H7 (cell line): ENCODE data around the gene BLOC1S6. TPM values are rescaled to one million over a fixed set of nuclear protein-coding genes. Genes with fewer than 3 reads are reported as not detected.
A peak's percentile ranks its signal among the peaks of the same experiment; 100 is the strongest.

Experiments used
- DNase-seq: peaks from one replicate; pipeline ENCODE4 v3.0.0; 2012
- H3K27me3 ChIP-seq: 2 replicates; pipeline ENCODE4 v1.6.0; 2011; ENCODE audit warnings: mild to moderate bottlenecking, low read length; ENCODE audit not compliant: control insufficient read depth, insufficient read depth
- H3K36me3 ChIP-seq: replicated peaks from 2 replicates; pipeline ENCODE4 v1.5.1; 2011; ENCODE audit warnings: low read length; ENCODE audit not compliant: control insufficient read depth, insufficient read depth
- H3K4me3 ChIP-seq: 2 replicates; pipeline ENCODE4 v1.5.1; 2011; ENCODE audit warnings: low read depth, mild to moderate bottlenecking, control low read depth, low read length, moderate library complexity; ENCODE audit not compliant: insufficient read depth
- total RNA-seq: library from RNA; depleted of rRNA; stranded (reverse); fragments of >200 nt; shearing (Covaris generic); gene quantifications from 2 replicates; pipeline ENCODE4 v1.2.3, GENCODE V29; 2014

Gene BLOC1S6
- total RNA-seq, 1 experiment from 2014 or later: 40.1 TPM

DNA sequence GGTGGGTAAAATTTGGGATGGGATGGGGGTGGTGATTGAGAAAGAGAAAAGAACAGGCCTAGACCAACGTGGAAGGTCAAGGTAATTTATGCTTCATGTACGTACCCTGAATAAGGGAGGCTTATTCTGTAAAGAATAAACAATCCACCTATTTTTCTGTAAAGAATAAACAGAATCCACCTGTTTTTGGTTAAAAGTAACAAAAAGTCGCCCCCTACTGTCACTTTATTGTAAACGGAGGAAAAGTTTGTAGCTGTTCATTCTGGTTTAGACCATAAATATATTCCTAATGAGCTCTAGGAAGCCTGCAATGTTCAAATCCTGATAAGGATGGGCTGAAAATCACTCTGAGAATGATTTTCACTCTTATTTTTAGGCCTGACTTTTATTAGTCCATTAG, 24.1 kb downstream of the BLOC1S6 start:
- no peaks in the 10 kb centered on the region for H3K27me3 ChIP-seq
- no peak overlapping the region for H3K4me3 ChIP-seq
- DNase-seq: no peak
- peaks cover 2% of the 10 kb centered on the region for H3K36me3 ChIP-seq

DNA sequence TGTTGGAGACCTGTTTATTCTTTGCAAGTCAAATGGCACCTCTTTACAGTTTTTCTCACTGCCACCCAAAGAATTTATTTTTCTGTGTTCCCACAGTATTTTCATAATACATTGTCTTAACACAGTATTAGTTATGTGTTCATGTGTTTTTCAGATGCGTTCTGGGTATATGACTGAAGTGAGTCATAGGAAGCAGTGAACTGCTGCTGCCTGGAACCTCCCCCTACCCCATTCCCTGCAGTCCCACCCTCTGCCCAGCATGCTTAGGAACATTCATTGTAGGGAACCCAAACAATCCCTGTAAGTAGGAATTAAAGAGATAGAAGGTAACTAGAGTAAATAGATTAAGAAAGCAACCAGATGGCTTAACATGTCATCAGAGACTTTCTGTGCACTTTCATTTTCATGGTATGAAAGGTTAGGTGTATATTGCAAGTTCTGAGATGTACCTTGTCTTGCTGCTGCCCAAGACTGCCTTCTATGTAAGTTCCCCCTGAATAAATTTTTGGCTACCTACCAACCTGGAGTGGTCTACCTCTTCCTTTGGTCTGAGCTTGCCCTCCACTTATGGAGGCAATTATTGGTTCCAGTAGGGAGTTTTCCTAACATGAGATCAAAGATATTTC, 25.7 kb downstream of the BLOC1S6 start:
- DNase-seq: no peak
- Histone ChIP-seq H3K27me3 (no peaks in the 10 kb centered on the region), H3K36me3 (no peaks in the 10 kb centered on the region), H3K4me3 (no peak overlapping the region)

DNA sequence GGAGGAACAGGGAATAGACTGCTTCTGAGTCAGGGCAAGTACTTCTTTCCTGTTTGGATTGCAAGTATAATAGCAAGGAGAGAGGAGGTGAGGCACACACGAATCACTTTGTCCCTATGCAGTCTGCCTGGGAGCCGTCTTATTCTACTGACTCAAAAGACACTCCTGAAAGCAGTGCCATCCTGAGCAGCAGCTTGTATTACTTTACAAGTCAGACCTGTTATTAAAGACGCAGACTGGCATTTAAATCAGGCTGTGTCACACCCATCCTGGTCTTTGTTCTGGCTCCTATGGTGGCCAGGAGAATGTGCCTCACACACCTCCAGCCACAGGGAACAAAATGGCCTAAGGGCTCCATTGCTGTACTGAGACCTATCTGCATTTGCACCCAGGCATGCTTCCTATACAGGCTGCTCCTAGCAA, 29.7 kb downstream of the BLOC1S6 start:
- DNase-seq: no peak
- Histone ChIP-seq H3K27me3 (no peaks in the 10 kb centered on the region), H3K4me3 (no peak overlapping the region), H3K36me3 (no peaks in the 10 kb centered on the region)

DNA sequence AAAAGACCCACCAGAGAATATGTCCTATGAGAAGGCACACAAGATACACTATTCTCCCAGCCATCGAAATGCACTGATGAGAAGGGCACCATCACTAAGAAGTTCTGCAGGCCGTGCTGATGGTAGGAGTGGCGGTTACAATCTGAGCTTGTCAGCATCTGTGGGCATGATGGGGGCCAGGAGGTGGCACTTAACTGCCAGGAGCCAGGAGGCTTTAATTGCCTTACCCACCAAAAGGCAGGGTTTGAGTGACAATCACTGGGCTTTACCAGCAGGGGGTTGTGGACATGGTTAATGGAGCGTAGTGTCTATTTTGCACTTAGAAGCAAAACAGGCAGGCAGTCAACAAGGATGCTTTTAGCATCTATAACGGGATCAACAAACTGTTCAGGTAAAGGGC, 31.6 kb downstream of the BLOC1S6 start:
- Histone ChIP-seq H3K27me3 (no peaks in the 10 kb centered on the region), H3K36me3 (no peaks in the 10 kb centered on the region), H3K4me3 (no peak overlapping the region)
- DNase-seq: no peak

DNA sequence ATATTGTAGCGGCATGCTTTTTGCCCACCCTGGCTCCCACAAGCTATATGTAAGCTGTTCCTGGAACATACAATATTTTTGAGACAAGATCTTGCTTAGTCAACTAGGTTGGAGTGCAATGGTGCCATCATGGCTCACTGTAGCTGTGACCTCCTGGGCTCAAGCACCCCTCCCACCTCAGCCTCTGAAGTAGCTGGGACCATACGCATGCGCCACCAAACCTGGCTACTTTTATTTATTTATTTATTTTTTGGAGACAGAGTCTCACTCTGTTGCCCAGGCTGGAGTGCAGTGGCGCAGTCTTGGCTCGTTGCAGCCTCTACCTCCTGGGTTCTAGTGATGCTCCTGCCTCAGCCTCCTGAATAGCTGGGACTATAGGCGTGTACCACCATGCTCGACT, 41.0 kb downstream of the BLOC1S6 start:
- H3K4me3 ChIP-seq: no peak overlapping the region
- DNase-seq: no peak
- H3K36me3 ChIP-seq: no peaks in the 10 kb centered on the region
- no peaks in the 10 kb centered on the region for H3K27me3 ChIP-seq

DNA sequence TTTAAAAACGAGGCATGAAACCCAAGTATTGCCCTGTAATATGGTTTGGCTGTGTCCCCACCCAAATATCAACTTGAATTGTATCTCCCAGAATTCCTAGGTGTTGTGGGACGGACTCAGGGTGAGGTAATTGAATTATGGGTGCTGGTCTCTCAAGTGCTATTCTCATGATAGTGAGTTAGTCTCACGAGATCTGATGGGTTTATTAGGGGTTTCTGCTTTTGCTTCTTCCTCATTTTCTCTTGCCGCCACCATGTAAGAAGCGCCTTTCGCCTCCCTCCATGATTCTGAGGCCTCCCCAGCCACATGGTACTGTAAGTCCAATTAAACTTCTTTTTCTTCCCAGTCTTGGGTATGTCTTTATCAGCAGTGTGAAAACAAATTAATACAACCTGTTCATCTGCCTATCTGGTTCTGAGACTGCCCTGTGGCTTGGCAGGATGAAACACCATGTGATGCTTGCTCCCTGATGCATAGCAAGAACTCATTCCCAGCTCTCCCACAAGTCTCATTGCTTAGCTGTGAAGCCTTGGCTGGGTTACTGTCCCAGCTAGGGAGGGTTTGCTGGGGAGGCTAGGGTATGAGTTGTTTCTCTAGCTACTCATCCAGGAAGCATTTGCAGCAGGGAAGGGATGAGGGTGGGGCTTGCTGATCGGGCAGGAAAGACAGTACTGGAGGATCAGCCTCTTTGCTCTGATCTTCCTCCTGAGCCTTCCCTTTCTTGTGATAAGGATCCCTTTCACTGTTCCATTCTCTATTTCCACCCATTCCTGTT, 43.9 kb downstream of the BLOC1S6 start:
- DNase-seq: no peak
- Histone ChIP-seq H3K27me3 (peaks cover 20% of the 10 kb centered on the region), H3K4me3 (no peak overlapping the region), H3K36me3 (no peaks in the 10 kb centered on the region)

DNA sequence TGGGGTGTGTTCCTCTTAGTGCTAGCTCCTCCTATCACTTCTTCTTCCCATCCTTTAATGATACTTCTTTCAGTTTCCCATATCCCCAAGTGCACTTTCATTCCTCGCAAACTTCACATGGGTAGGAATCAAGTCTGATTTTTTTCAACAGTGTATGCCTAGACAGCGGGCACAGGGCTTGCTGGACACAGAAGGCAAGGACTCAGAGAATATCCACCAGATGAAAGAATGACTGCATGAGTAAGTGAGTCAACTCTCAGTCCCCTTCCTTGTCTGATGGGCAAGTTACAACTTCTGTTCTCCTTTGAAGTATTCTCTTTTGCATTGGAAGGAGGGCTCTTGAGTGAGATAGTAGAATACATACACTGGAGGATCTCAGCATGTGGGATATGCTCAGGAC, 44.6 kb downstream of the BLOC1S6 start:
- DNase-seq: no peak
- no peaks in the 10 kb centered on the region for H3K36me3 ChIP-seq
- peaks cover 20% of the 10 kb centered on the region for H3K27me3 ChIP-seq
- no peak overlapping the region for H3K4me3 ChIP-seq

DNA sequence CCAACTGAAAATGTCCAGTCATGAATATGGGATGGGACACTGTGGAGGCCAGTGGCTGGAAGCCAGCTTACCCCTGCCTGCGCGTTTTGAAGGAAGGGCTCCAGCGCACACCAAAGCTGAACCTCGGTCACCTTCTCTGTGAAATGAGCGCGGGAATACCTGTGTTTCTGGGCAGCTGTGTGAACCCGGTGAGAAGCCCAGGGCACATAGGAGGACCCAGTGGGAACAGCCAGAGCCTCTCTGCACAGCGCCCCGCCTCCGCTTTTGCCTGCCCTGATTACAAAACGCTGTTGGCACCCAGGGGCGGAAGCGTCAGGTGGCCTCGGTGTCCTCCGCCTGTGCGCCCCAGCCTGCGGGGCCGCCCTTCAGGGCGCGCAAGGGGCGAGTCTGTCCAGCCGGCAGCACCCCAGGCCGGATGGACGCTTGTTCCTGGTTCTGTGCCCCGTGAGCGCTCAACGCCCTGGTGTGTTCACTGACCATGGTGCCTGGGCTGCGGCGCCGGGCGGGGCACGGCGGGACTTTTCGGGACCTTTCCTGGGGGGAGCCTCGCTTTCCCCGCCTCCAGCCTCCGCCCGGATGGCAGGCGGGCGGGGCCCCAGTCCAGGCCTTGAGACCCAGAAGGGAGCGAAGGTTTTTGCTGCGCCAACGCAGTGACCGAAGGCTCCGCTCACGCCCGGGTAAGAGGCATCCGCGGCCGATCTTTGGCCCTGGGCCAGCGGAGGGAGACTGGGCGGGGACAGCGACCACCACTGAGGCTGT, 47.4 kb downstream of the BLOC1S6 start, which contains the start of gene SQOR:
SQOR (plus strand) TSS at position 598 of the 759 bp plus-strand sequence. CDS start 23,895 bp downstream, outside the sequence.
- Histone ChIP-seq H3K27me3 (peaks cover 20% of the 10 kb centered on the region), H3K36me3 (no peaks in the 10 kb centered on the region), H3K4me3 (peak within 1 kb of the TSS; percentile 51)
- peak; percentile 80 for DNase-seq

DNA sequence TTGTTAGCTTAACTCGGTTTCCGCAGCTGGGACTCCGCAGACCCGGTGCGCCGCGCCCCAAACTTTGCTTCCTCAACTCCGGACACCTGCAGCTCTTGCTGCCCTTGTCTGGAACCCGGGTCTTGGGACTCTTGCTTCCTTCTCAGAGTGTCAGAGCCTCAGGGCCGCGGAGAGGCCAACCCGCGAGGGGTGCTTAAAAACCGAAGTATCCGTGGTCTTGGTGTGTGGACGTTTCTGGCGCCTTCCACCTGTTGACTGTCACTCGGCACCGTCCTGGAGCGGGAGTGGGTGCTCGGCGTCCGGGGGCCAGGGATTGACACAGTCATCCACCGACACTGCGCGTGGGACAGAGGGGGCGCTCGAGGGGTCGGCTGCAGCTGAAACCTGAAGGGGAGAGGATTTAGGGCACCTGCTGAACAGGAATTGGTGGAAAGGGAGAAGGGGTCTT, 48.0 kb downstream of the BLOC1S6 start:
- H3K4me3 ChIP-seq: peak overlapping the region; percentile 51
- DNase-seq: peak; percentile 62
- peaks cover 20% of the 10 kb centered on the region for H3K27me3 ChIP-seq
- H3K36me3 ChIP-seq: no peaks in the 10 kb centered on the region

DNA sequence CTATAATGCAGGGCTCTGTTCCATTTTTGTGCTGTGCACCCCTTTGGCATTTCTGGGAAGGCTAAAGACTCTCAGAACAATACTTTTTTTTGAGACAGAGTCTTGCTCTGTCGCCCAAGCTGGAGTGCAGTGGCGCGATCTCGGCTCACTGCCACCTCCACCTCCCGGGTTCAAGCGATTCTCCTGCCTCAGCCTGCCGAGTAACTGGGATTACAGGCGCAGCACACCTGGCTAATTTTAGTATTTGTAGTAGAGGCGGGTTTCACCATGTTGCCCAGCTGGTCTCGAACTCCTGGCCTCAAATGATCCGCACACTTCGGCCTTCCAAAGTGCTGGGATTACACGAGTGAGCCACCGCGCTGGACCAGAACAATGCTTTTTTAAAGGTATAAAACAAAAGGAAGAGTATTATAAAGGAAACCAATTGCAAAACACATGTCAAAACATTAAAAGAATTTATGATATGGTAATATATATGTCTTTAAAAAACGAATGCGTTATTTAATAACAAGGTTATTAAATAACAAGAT, 48.6 kb downstream of the BLOC1S6 start:
- Histone ChIP-seq H3K36me3 (no peaks in the 10 kb centered on the region), H3K27me3 (peaks cover 20% of the 10 kb centered on the region), H3K4me3 (no peak overlapping the region)
- DNase-seq: no peak

DNA sequence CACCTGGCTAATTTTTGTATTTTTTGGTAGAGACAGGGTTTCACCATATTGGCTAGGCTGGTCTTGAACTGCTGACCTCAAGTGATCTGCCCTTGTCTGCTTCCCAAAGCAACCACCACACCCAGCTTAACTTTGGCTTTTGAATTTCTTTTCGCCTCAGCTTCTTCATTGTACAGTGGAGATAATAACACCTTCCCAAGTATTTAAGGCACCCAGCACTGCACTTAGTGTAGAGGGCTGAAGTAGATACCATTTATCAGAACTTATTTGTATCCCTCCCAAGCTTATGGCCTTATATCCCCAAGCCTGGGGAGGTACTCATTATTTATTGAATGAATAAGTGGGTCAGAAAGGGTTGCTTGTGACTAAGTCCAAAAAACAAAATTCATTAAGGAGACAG, 50.0 kb downstream of the BLOC1S6 start:
- no peak for DNase-seq
- Histone ChIP-seq H3K36me3 (no peaks in the 10 kb centered on the region), H3K4me3 (no peak overlapping the region), H3K27me3 (peaks cover 20% of the 10 kb centered on the region)

DNA sequence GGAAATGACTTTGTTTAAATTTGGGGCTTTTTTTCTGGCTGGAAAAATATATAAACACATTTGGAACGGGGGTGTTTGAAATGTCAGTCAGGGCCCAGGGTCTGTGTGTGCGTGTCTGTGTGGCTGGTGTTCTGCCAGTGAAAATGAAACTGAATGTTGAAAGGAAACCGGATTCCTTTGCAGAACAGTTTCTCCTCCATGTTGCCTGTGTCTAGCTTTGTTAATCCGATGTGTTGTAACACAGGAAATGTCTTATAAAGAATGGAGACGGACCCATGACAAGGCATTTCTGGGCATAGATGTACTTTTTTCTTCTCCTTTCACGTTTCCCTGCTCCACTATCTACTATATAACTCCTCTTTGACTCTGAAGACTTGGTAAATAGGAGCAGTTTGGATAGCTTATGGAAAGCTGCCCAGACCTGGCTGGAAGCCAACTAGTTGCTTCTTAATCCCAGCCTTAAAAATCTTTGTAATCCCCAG, 50.4 kb downstream of the BLOC1S6 start:
- DNase-seq: no peak
- no peak overlapping the region for H3K4me3 ChIP-seq
- no peaks in the 10 kb centered on the region for H3K36me3 ChIP-seq
- H3K27me3 ChIP-seq: peaks cover 20% of the 10 kb centered on the region

DNA sequence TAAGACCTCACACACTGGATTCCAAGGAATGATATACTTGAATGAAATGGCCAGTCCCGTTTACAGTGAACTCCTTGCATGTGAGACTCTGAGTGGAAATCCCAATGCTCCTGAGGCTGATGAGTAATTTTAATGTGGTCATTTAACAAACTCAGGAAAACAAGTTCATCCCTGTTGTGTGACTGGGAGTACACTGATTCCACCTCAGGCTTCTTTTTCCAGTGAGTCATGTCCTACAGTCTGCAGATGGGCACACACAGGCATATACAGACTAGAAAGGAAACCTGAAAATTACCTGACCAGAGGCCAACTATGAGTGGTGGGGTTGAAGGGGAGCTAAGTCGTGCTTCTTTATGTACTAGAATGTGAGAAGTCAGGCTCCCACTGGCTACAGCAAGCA, 53.4 kb downstream of the BLOC1S6 start:
- H3K27me3 ChIP-seq: peaks cover 3% of the 10 kb centered on the region
- no peaks in the 10 kb centered on the region for H3K36me3 ChIP-seq
- no peak overlapping the region for H3K4me3 ChIP-seq
- no peak for DNase-seq

DNA sequence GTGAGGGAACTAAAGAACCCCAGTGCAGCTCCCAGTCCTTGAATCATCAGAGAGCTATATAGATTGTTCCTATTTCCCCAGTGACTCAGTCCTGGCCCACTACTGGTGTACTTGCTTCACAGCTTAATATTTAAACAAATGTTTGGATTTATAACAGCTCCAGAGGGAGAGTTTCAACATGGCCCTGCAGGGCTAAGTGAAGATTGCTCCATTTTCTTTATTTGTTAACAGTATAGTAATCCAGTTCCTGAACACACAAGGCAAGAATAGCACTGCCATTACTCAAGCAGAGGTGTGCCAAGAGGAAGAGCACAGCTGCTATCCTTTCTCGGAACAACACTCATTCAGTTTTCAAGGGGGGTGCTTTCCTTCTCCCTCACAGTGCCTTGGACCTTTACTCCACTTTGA, 54.2 kb downstream of the BLOC1S6 start:
- H3K27me3 ChIP-seq: no peaks in the 10 kb centered on the region

More for the DNA sequence above, 54.2 kb downstream of the BLOC1S6 start:
- Histone ChIP-seq H3K4me3 (no peak overlapping the region), H3K36me3 (no peaks in the 10 kb centered on the region)
- no peak for DNase-seq
